HG03439 (cell line): ENCODE data around the gene SLC35G3.
"Not testable (repeated sequence)": the region's sequence is repeated elsewhere in the genome, so short reads cannot be mapped to it uniquely, and the experiment has no call there.

Experiments used
- ATAC-seq: cut with Tn5 transposase; IDR thresholded peaks from one replicate; pipeline ENCODE4 v1.9.1; 2021; ENCODE audit warnings: mild to moderate bottlenecking, moderate library complexity; ENCODE audit not compliant: unreplicated experiment

Gene SLC35G3

GRCh38 chr17:35212668-35213067, 18.5 kb upstream of the SLC35G3 start:
- ATAC-seq = no peak

GRCh38 chr17:35210741-35211140, 16.5 kb upstream of the SLC35G3 start:
- ATAC-seq = no peak

- not testable (repeated sequence) for ATAC-seq
These were observed 8.4 kb upstream of the SLC35G3 start for GRCh38 chr17:35202582-35202981.

- ATAC-seq = not testable (repeated sequence)
These were observed 869 bp upstream of the SLC35G3 start for GRCh38 chr17:35195062-35195461.

GRCh38 chr17:35192708-35193107, 1.5 kb downstream of the SLC35G3 start:
- no peak for ATAC-seq

- ATAC-seq = no peak
These were observed 3.0 kb downstream of the SLC35G3 start for GRCh38 chr17:35191001-35191695.

GRCh38 chr17:35189291-35189690, 4.9 kb downstream of the SLC35G3 start:
- ATAC-seq = no peak

- ATAC-seq = no peak
These were observed 6.1 kb downstream of the SLC35G3 start for GRCh38 chr17:35188111-35188510.

- no peak for ATAC-seq
These were observed 6.7 kb downstream of the SLC35G3 start for GRCh38 chr17:35187481-35187880.

- ATAC-seq = no peak
These were observed 8.3 kb downstream of the SLC35G3 start for GRCh38 chr17:35185849-35186248.

GRCh38 chr17:35184274-35184673, 9.9 kb downstream of the SLC35G3 start:
- no peak for ATAC-seq

- ATAC-seq = no peak
These were observed 10.9 kb downstream of the SLC35G3 start for GRCh38 chr17:35183332-35183731.

GRCh38 chr17:35179379-35179778, 14.8 kb downstream of the SLC35G3 start:
- not testable (repeated sequence) for ATAC-seq

GRCh38 chr17:35176897-35177296, 17.3 kb downstream of the SLC35G3 start:
- ATAC-seq = no peak

- no peak for ATAC-seq
These were observed 18.4 kb downstream of the SLC35G3 start for GRCh38 chr17:35175638-35176415.

GRCh38 chr17:35174835-35175334, 19.3 kb downstream of the SLC35G3 start:
- no peak for ATAC-seq

GRCh38 chr17:35172321-35172720, 21.9 kb downstream of the SLC35G3 start:
- not testable (repeated sequence) for ATAC-seq

- ATAC-seq = no peak
These were observed 22.4 kb downstream of the SLC35G3 start for GRCh38 chr17:35171834-35172233.

- ATAC-seq = no peak
These were observed 23.0 kb downstream of the SLC35G3 start for GRCh38 chr17:35170968-35171771.

GRCh38 chr17:35169835-35170363, 24.3 kb downstream of the SLC35G3 start:
- ATAC-seq = no peak

- ATAC-seq = no peak
These were observed 26.5 kb downstream of the SLC35G3 start for GRCh38 chr17:35167666-35168065.
